HCT116 (cell line): ENCODE results near the gene GNA12. TPM values are rescaled to one million over a fixed set of nuclear protein-coding genes. Genes with fewer than 3 reads are reported as not detected.

Experiments used
- ATAC-seq: fragments of 200-7000 bp; cut with Tn5 transposase; 2 replicates; pipeline ENCODE4 v1.9.1; 2020; ENCODE audit warnings: mild to moderate bottlenecking, moderate library complexity
- BruUV-seq: library from RNA; stranded (reverse); fragments of 400-500 nt; replicated peaks from 2 replicates; lab custom pipeline; 2021; lab: Mats Ljungman, UMichigan
- CTCF ChIA-PET: fragments of 300-600 bp; sonication (Branson Sonifier 250); formaldehyde crosslinking; loops from one replicate; lab custom pipeline; 2021; ENCODE audit warnings: antibody characterized with exemption; lab: Charles Lee
- POLR2A ChIA-PET: fragments of 300-600, 350-600 bp; sonication (Branson Sonifier 250); formaldehyde crosslinking; loops from one replicate; lab custom pipeline; 2021; ENCODE audit warnings: antibody characterized with exemption; lab: Charles Lee
- RAD21 ChIA-PET, 2 experiments: fragments of 300-600 bp; sonication (Branson Sonifier 250); formaldehyde crosslinking; loops; one replicate each; lab custom pipeline; 2023; ENCODE audit warnings: low total read pairs in 2 of 2; ENCODE audit not compliant: uncharacterized antibody in 2 of 2, unreplicated experiment in 2 of 2, low non-redundant PET in 1 of 2; lab: Charles Lee
- DNase-seq: peaks from one replicate; pipeline ENCODE4 v3.0.0-alpha.2; 2010; ENCODE audit warnings: low read depth, low spot score
- H2AFZ ChIP-seq: fragments of 200-600 bp; shearing (Covaris generic), sonication (generic); 2 replicates; pipeline ENCODE4 v1.6.1; 2017; ENCODE audit warnings: low read depth, mixed run types, mixed read lengths, antibody characterized with exemption, low read length; ENCODE audit not compliant: poor library complexity, severe bottlenecking
- H3K27ac ChIP-seq: 2 replicates; pipeline ENCODE4 v1.5.1; 2012; ENCODE audit warnings: low read depth, low read length
- H3K27me3 ChIP-seq: fragments of 200-600 bp; sonication (generic); 2 replicates; pipeline ENCODE4 v1.6.1; 2016; ENCODE audit warnings: mixed run types, low read length, mixed read lengths; ENCODE audit not compliant: insufficient read depth
- H3K36me3 ChIP-seq, 2 experiments: fragments of 200-500 bp in 1 of 2; fragments of 200-600 bp in 1 of 2; sonication (Bioruptor generic) in 1 of 2; sonication (generic) in 1 of 2; 2 replicates each; pipeline versions ENCODE4 v1.5.1 to v1.6.1; 2014 to 2016; ENCODE audit warnings: low read length in 2 of 2, inconsistent platforms in 1 of 2, mixed read lengths in 1 of 2, mixed run types in 1 of 2; ENCODE audit not compliant: insufficient read depth in 2 of 2, control insufficient read depth in 1 of 2
- H3K4me1 ChIP-seq, 2 experiments: fragments of 200-600 bp in 1 of 2; sonication (generic) in 1 of 2; 2 replicates each; pipeline versions ENCODE4 v1.5.1 to v1.6.1; 2012 to 2017; ENCODE audit warnings: low read length in 2 of 2, inconsistent platforms in 1 of 2, mild to moderate bottlenecking in 1 of 2, mixed read lengths in 1 of 2, mixed run types in 1 of 2, moderate library complexity in 1 of 2; ENCODE audit not compliant: insufficient read depth in 2 of 2, control insufficient read depth in 1 of 2
- H3K4me2 ChIP-seq: fragments of 200-600 bp; sonication (generic); 2 replicates; pipeline ENCODE4 v1.6.1; 2017; ENCODE audit warnings: mixed run types, low read length, mixed read lengths
- H3K4me3 ChIP-seq, 2 experiments: fragments of 200-600 bp in 1 of 2; sonication (generic) in 1 of 2; replicated peaks in 1 of 2; 2 replicates each; pipeline ENCODE4 v1.5.1; 2011 to 2016; ENCODE audit warnings: low read length in 2 of 2, control low read depth in 1 of 2, low read depth in 1 of 2, mild to moderate bottlenecking in 1 of 2, mixed read lengths in 1 of 2, mixed run types in 1 of 2
- H3K79me2 ChIP-seq: fragments of 200-600 bp; sonication (generic); 2 replicates; pipeline ENCODE4 v1.6.1; 2017; ENCODE audit warnings: mild to moderate bottlenecking, mixed run types, low read length, moderate library complexity, mixed read lengths; ENCODE audit not compliant: insufficient read depth
- H3K9ac ChIP-seq: fragments of 200-600 bp; sonication (generic); 2 replicates; pipeline ENCODE4 v1.6.1; 2016; ENCODE audit warnings: low read length, mixed read lengths
- H3K9me2 ChIP-seq: fragments of 200-600 bp; sonication (generic), shearing (Covaris generic); 2 replicates; pipeline ENCODE4 v1.6.1; 2017; ENCODE audit warnings: mixed run types, mild to moderate bottlenecking, moderate library complexity; ENCODE audit not compliant: insufficient read depth
- H3K9me3 ChIP-seq, 2 experiments: fragments of 200-500 bp in 1 of 2; fragments of 200-600 bp in 1 of 2; sonication (Bioruptor generic) in 1 of 2; sonication (generic) in 1 of 2; 2 replicates each; pipeline ENCODE4 v1.6.1; 2014 to 2017; ENCODE audit warnings: low read length in 2 of 2, mixed read lengths in 2 of 2, inconsistent platforms in 1 of 2, low read depth in 1 of 2, mild to moderate bottlenecking in 1 of 2, mixed run types in 1 of 2, moderate library complexity in 1 of 2; ENCODE audit not compliant: control insufficient read depth in 1 of 2, insufficient read depth in 1 of 2
- H4K20me1 ChIP-seq: fragments of 200-600 bp; sonication (generic), shearing (Covaris generic); 2 replicates; pipeline ENCODE4 v1.6.1; 2017; ENCODE audit warnings: mixed run types, mild to moderate bottlenecking, moderate library complexity; ENCODE audit not compliant: insufficient read depth
- CEBPB ChIP-seq: IDR thresholded peaks from 2 replicates; pipeline ENCODE4 v1.6.1; 2012; ENCODE audit warnings: low read depth
- EZH2 ChIP-seq: fragments of 200-600 bp; sonication (generic); IDR thresholded peaks from 2 replicates; pipeline ENCODE4 v1.6.1; 2017; ENCODE audit warnings: antibody characterized with exemption, mixed run types
- EZH2phosphoT487 ChIP-seq: fragments of 200-600 bp; IDR thresholded peaks from 2 replicates; pipeline ENCODE4 v1.6.1; 2018; ENCODE audit warnings: antibody characterized with exemption, borderline replicate concordance
- RAD21 ChIP-seq: IDR thresholded peaks from 2 replicates; pipeline ENCODE4 v1.6.1; 2012; ENCODE audit warnings: low read depth, mild to moderate bottlenecking
- SRF ChIP-seq: IDR thresholded peaks from 2 replicates; pipeline ENCODE4 v1.6.1; 2012; ENCODE audit warnings: low read depth
- YY1 ChIP-seq: IDR thresholded peaks from 2 replicates; pipeline ENCODE4 v1.6.1; 2011; ENCODE audit warnings: low read length, low read depth, moderate library complexity, mild to moderate bottlenecking; ENCODE audit not compliant: insufficient replicate concordance; ENCODE audit errors: extremely low read depth
- ZFX ChIP-seq: fragments of 450-650 bp; IDR thresholded peaks from 2 replicates; pipeline ENCODE4 v1.6.1; 2017
- intact Hi-C: fragments of 100-400 bp; cut with micrococcal nuclease; formaldehyde crosslinking; loops from 2 replicates; pipeline ENCODE4 v1.10.0; 2022
- total RNA-seq: library from RNA; stranded (reverse); gene quantifications from one replicate; pipeline ENCODE4 v1.2.1, GENCODE V29; 2021; ENCODE audit not compliant: unreplicated experiment
- TF ChIP-seq, protein P1 (sequence below): IDR thresholded peaks from 2 replicates; pipeline ENCODE4 v1.6.1; 2012
- TF ChIP-seq, protein P2 (sequence below): IDR thresholded peaks from 2 replicates; pipeline ENCODE4 v1.6.1; 2011; ENCODE audit warnings: mild to moderate bottlenecking, low read length, moderate library complexity; ENCODE audit not compliant: insufficient replicate concordance; ENCODE audit errors: extremely low read depth
- TF ChIP-seq, protein P3 (sequence below), 3 experiments: fragments of 200-600 bp in 1 of 3; sonication (generic) in 1 of 3; IDR thresholded peaks in 2 of 3; conservative IDR thresholded peaks in 1 of 3; 2 replicates each; pipeline ENCODE4 v1.5.1; 2012 to 2017; ENCODE audit warnings: low read depth in 2 of 3, low read length in 2 of 3, antibody characterized with exemption in 1 of 3, borderline replicate concordance in 1 of 3, control low read depth in 1 of 3, mild to moderate bottlenecking in 1 of 3, mixed read lengths in 1 of 3, mixed run types in 1 of 3, moderate library complexity in 1 of 3; ENCODE audit not compliant: insufficient read depth in 1 of 3

GNA12 gene
- total RNA-seq, 1 experiment from 2014 or later: 32.6 TPM

DNA sequence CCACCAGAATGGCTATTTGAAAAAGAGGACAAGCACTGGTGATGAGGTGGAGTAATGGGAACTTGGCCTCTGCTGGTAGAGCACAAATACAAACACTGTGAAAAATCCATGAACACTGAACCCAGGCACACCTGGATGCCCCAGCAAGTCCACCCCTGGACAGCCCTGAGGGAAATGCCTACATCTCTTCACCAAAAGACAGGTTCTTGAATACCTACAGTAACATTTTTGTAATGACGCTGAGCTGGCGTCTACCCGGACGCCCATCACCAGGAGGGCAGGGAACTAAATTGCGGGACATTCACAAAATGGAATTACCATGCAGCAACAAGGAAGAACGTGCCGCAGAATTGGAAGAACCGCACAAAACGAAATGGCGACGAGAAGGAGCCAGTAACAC is 70.5 kb downstream of the GNA12 start:
- ChIA-PET CTCF (no interaction called here), RAD21 (no interaction called here), POLR2A (no interaction called here)
- Histone ChIP-seq H2AFZ (no peak overlapping the region), H3K27me3 (no peaks in the 10 kb centered on the region), H3K36me3 (peaks cover 0 to 4% of the 10 kb centered on the region in 2 experiments; a peak in 1 of 4 replicates), H3K9me3 (no peaks in the 10 kb centered on the region), H3K9me2 (no peaks in the 10 kb centered on the region), H3K79me2 (no peaks in the 10 kb centered on the region), H3K27ac (no peak overlapping the region), H4K20me1 (0 out of 2 replicates have a peak, but pooled peaks cover 3% of the 10 kb centered on the region), H3K9ac (no peak overlapping the region), H3K4me3 (no peak overlapping the region), H3K4me2 (no peak overlapping the region), H3K4me1 (no peaks in the 10 kb centered on the region; a peak in 1 of 4 replicates)
- ATAC-seq (no peak), DNase-seq (no peak)
- intact Hi-C loops: no loop called here
- TF ChIP-seq EZH2phosphoT487 (no peak), SRF (no peak), ZFX (no peak), EZH2 (no peak), RAD21 (no peak), CEBPB (no peak), YY1 (no peak)
- TF ChIP-seq, protein P1, sequence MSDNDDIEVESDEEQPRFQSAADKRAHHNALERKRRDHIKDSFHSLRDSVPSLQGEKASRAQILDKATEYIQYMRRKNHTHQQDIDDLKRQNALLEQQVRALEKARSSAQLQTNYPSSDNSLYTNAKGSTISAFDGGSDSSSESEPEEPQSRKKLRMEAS: no peak
- TF ChIP-seq, protein P2, sequence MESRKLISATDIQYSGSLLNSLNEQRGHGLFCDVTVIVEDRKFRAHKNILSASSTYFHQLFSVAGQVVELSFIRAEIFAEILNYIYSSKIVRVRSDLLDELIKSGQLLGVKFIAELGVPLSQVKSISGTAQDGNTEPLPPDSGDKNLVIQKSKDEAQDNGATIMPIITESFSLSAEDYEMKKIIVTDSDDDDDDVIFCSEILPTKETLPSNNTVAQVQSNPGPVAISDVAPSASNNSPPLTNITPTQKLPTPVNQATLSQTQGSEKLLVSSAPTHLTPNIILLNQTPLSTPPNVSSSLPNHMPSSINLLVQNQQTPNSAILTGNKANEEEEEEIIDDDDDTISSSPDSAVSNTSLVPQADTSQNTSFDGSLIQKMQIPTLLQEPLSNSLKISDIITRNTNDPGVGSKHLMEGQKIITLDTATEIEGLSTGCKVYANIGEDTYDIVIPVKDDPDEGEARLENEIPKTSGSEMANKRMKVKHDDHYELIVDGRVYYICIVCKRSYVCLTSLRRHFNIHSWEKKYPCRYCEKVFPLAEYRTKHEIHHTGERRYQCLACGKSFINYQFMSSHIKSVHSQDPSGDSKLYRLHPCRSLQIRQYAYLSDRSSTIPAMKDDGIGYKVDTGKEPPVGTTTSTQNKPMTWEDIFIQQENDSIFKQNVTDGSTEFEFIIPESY: no peak
- TF ChIP-seq, protein P3, sequence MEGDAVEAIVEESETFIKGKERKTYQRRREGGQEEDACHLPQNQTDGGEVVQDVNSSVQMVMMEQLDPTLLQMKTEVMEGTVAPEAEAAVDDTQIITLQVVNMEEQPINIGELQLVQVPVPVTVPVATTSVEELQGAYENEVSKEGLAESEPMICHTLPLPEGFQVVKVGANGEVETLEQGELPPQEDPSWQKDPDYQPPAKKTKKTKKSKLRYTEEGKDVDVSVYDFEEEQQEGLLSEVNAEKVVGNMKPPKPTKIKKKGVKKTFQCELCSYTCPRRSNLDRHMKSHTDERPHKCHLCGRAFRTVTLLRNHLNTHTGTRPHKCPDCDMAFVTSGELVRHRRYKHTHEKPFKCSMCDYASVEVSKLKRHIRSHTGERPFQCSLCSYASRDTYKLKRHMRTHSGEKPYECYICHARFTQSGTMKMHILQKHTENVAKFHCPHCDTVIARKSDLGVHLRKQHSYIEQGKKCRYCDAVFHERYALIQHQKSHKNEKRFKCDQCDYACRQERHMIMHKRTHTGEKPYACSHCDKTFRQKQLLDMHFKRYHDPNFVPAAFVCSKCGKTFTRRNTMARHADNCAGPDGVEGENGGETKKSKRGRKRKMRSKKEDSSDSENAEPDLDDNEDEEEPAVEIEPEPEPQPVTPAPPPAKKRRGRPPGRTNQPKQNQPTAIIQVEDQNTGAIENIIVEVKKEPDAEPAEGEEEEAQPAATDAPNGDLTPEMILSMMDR (IDR thresholded peaks at IDR 0.05 in 2 of 3, conservative IDR thresholded peaks at IDR 0.05 in 1 of 3; ENCODE audit: borderline replicate concordance in 1 of 3, insufficient read depth in 1 of 3, low read depth in 2 of 3, low read length in 2 of 3): no peak
- BruUV-seq: no TSS peak
